H9 (cell line): ENCODE measurements around the gene BAAT. TPM values are rescaled to one million over a fixed set of nuclear protein-coding genes. Genes with fewer than 3 reads are reported as not detected.
A peak's percentile ranks its signal among the peaks of the same experiment; 100 is the strongest.

Source experiments
- DNase-seq: peaks from one replicate; pipeline ENCODE4 v3.0.0-alpha.2; 2017
- H2AFZ ChIP-seq: one replicate; pipeline ENCODE4 v1.6.1; 2013; ENCODE audit warnings: mild to moderate bottlenecking, low read length, control low read depth, moderate library complexity
- H2AK5ac ChIP-seq: 2 replicates; pipeline ENCODE4 v1.6.1; 2013; ENCODE audit warnings: low read length, control low read depth, mixed read lengths; ENCODE audit not compliant: insufficient read length
- H2BK120ac ChIP-seq: one replicate; pipeline ENCODE4 v1.6.1; 2013; ENCODE audit warnings: low read depth, mild to moderate bottlenecking, low read length, control low read depth, inconsistent platforms; ENCODE audit not compliant: poor library complexity, severe bottlenecking
- H2BK12ac ChIP-seq: 2 replicates; pipeline ENCODE4 v1.6.1; 2013; ENCODE audit warnings: low read length, control low read depth, mixed read lengths, low read depth; ENCODE audit not compliant: insufficient read length
- H2BK15ac ChIP-seq: 2 replicates; pipeline ENCODE4 v1.6.1; 2013; ENCODE audit warnings: low read depth, low read length, control low read depth
- H2BK20ac ChIP-seq: one replicate; pipeline ENCODE4 v1.6.1; 2013; ENCODE audit warnings: low read depth, mild to moderate bottlenecking, low read length, control low read depth, inconsistent platforms; ENCODE audit not compliant: poor library complexity, severe bottlenecking
- H2BK5ac ChIP-seq: 2 replicates; pipeline ENCODE4 v1.6.1; 2013; ENCODE audit warnings: low read length, control low read depth, mixed read lengths; ENCODE audit not compliant: insufficient read length
- H3K14ac ChIP-seq: 2 replicates; pipeline ENCODE4 v1.6.1; 2013; ENCODE audit warnings: low read length, control low read depth; ENCODE audit not compliant: insufficient read depth
- H3K18ac ChIP-seq: 2 replicates; pipeline ENCODE4 v1.6.1; 2013; ENCODE audit warnings: low read depth, mild to moderate bottlenecking, mixed read lengths, low read length, control low read depth; ENCODE audit not compliant: insufficient read length
- H3K23ac ChIP-seq: 2 replicates; pipeline ENCODE4 v1.6.1; 2013; ENCODE audit warnings: low read length, control low read depth, mixed read lengths, low read depth; ENCODE audit not compliant: insufficient read length
- H3K23me2 ChIP-seq: 2 replicates; pipeline ENCODE4 v1.6.1; 2013; ENCODE audit warnings: low read depth, mild to moderate bottlenecking, mixed read lengths, low read length, control low read depth; ENCODE audit not compliant: insufficient read length, poor library complexity, severe bottlenecking
- H3K27ac ChIP-seq: 2 replicates; pipeline ENCODE4 v1.5.1; 2013; ENCODE audit warnings: low read length, control low read depth, mixed read lengths, low read depth; ENCODE audit not compliant: insufficient read length
- H3K27me3 ChIP-seq: 2 replicates; pipeline ENCODE4 v1.6.1; 2013; ENCODE audit warnings: low read length, control low read depth, inconsistent platforms; ENCODE audit not compliant: insufficient read depth
- H3K4ac ChIP-seq: 2 replicates; pipeline ENCODE4 v1.6.1; 2013; ENCODE audit warnings: low read depth, mild to moderate bottlenecking, control low read depth, inconsistent platforms, low read length, moderate library complexity
- H3K4me1 ChIP-seq: 2 replicates; pipeline ENCODE4 v1.6.1; 2013; ENCODE audit warnings: low read length, control low read depth, inconsistent platforms; ENCODE audit not compliant: insufficient read depth
- H3K4me2 ChIP-seq: 2 replicates; pipeline ENCODE4 v1.6.1; 2013; ENCODE audit warnings: low read length, control low read depth, mixed read lengths; ENCODE audit not compliant: insufficient read length, insufficient read depth
- H3K56ac ChIP-seq: 2 replicates; pipeline ENCODE4 v1.6.1; 2013; ENCODE audit warnings: low read depth, mild to moderate bottlenecking, mixed read lengths, low read length, control low read depth; ENCODE audit not compliant: insufficient read length
- H3K79me1 ChIP-seq: 2 replicates; pipeline ENCODE4 v1.6.1; 2013; ENCODE audit warnings: low read depth, mild to moderate bottlenecking, moderate library complexity, low read length, control low read depth, inconsistent platforms; ENCODE audit not compliant: insufficient read depth, poor library complexity, severe bottlenecking
- H3K79me2 ChIP-seq: 2 replicates; pipeline ENCODE4 v1.6.1; 2013; ENCODE audit warnings: low read length, control low read depth, inconsistent platforms; ENCODE audit not compliant: insufficient read depth
- H3K9ac ChIP-seq: 2 replicates; pipeline ENCODE4 v1.6.1; 2013; ENCODE audit warnings: low read length, control low read depth, mixed read lengths; ENCODE audit not compliant: insufficient read length; ENCODE audit errors: extremely low read depth
- H3K9me3 ChIP-seq: one replicate; pipeline ENCODE4 v1.6.1; 2013; ENCODE audit warnings: low read depth, low read length, inconsistent platforms; ENCODE audit not compliant: control insufficient read depth
- H3T11ph ChIP-seq: one replicate; pipeline ENCODE4 v1.6.1; 2013; ENCODE audit warnings: mild to moderate bottlenecking, low read length, control low read depth, inconsistent platforms
- H4K20me1 ChIP-seq: one replicate; pipeline ENCODE4 v1.6.1; 2013; ENCODE audit not compliant: control insufficient read depth, insufficient read length, insufficient read depth
- H4K5ac ChIP-seq: 2 replicates; pipeline ENCODE4 v1.6.1; 2013; ENCODE audit warnings: low read depth, mild to moderate bottlenecking, mixed read lengths, low read length, control low read depth; ENCODE audit not compliant: insufficient read length
- H4K8ac ChIP-seq: replicated peaks from 2 replicates; pipeline ENCODE4 v1.6.1; 2013; ENCODE audit warnings: low read length, control low read depth, mixed read lengths, low read depth; ENCODE audit not compliant: insufficient read length
- H4K91ac ChIP-seq: 2 replicates; pipeline ENCODE4 v1.6.1; 2013; ENCODE audit warnings: low read depth, mild to moderate bottlenecking, moderate library complexity, mixed read lengths, low read length, control low read depth; ENCODE audit not compliant: insufficient read length
- H3K27ac Mint-ChIP-seq, 3 experiments: 2 replicates in 2 of 3; 3 replicates in 1 of 3; pipeline ENCODE4 v1.8.0; 2020 to 2021; ENCODE audit warnings: mixed read lengths in 3 of 3, mild to moderate bottlenecking in 1 of 3, moderate library complexity in 1 of 3
- H3K27me3 Mint-ChIP-seq: 2 replicates; pipeline ENCODE4 v1.8.0; 2021; ENCODE audit warnings: low read depth, mild to moderate bottlenecking, moderate library complexity, mixed read lengths
- H3K36me3 Mint-ChIP-seq, 3 experiments: 2 replicates in 2 of 3; 3 replicates in 1 of 3; pipeline ENCODE4 v1.8.0; 2020 to 2021; ENCODE audit warnings: low read depth in 3 of 3, mixed read lengths in 3 of 3; ENCODE audit not compliant: insufficient read depth in 1 of 3
- H3K4me1 Mint-ChIP-seq, 2 experiments: 2 replicates each; pipeline ENCODE4 v1.8.0; 2020; ENCODE audit warnings: mixed read lengths in 2 of 2
- H3K4me3 Mint-ChIP-seq, 2 experiments: 2 replicates in 1 of 2; 3 replicates in 1 of 2; pipeline ENCODE4 v1.8.0; 2020 to 2021; ENCODE audit warnings: mild to moderate bottlenecking in 2 of 2, mixed read lengths in 2 of 2, moderate library complexity in 1 of 2
- H3K9me3 Mint-ChIP-seq, 2 experiments: 2 replicates in 1 of 2; 3 replicates in 1 of 2; pipeline ENCODE4 v1.8.0; 2020; ENCODE audit warnings: mild to moderate bottlenecking in 2 of 2, mixed read lengths in 2 of 2, moderate library complexity in 1 of 2
- CTCF ChIP-seq: fragments of 200-600 bp; sonication (generic); conservative IDR thresholded peaks from 3 replicates; pipeline ENCODE4 v1.8.0; 2021; ENCODE audit warnings: antibody characterized with exemption, mild to moderate bottlenecking
- WGBS: extraction: QIAGEN DNeasy Blood & Tissue Kit; methylation state at CpG from one replicate; pipeline ENCODE4 v1.1.7; 2013; ENCODE audit warnings: missing lambda C conversion rate, low lambda C conversion rate, mixed read lengths; ENCODE audit not compliant: insufficient read length; ENCODE audit errors: extremely low coverage; 5-methylcytosine and 5-hydroxymethylcytosine counted together
- total RNA-seq: library from RNA; stranded (reverse); gene quantifications from 2 replicates; pipeline ENCODE4 v1.2.1, GENCODE V29; 2021

Gene BAAT
- total RNA-seq, 1 experiment from 2014 or later = 0.09 TPM

- Histone ChIP-seq H3T11ph (no peak overlapping the region), H2AFZ (no peak overlapping the region), H3K9me3 (no peaks in the 10 kb centered on the region), H3K4me1 (no peaks in the 10 kb centered on the region), H3K79me1 (peaks cover 7% of the 10 kb centered on the region), H3K23me2 (peaks cover 3% of the 10 kb centered on the region), H2BK5ac (no peak overlapping the region), H2BK12ac (no peak overlapping the region), H2BK15ac (no peak overlapping the region), H4K5ac (no peak overlapping the region), H3K14ac (no peak overlapping the region), H2BK20ac (no peak overlapping the region), H2BK120ac (no peak overlapping the region), H3K27me3 (no peaks in the 10 kb centered on the region), H3K23ac (no peak overlapping the region), H4K20me1 (peaks cover 2% of the 10 kb centered on the region), H3K4ac (no peak overlapping the region), H4K91ac (no peak overlapping the region), H3K56ac (no peak overlapping the region), H4K8ac (no peak overlapping the region), H2AK5ac (no peak overlapping the region), H3K9ac (no peak overlapping the region), H3K27ac (no peak overlapping the region), H3K18ac (no peak overlapping the region), H3K79me2 (peaks cover 21% of the 10 kb centered on the region; the same call in 1 of the 2 replicates), H3K4me2 (peak overlapping the region; percentile 60)
- Mint-ChIP-seq H3K36me3 (peaks cover 69 to 75% (median 71%) of the 10 kb centered on the region in 3 experiments), H3K4me3 (peak overlapping the region; percentile 24 to 97), H3K4me1 (peaks cover 18 to 20% of the 10 kb centered on the region in 2 experiments), H3K9me3 (peaks cover 14 to 27% of the 10 kb centered on the region in 2 experiments), H3K27me3 (no peaks in the 10 kb centered on the region; the same call in 1 of the 2 replicates), H3K27ac (no peak overlapping the region)
- DNase-seq = no peak
- WGBS = no CpG with 5 or more reads among the region's 5 CpGs
- no peak for TF ChIP-seq CTCF
These were observed 15.3 kb upstream of the BAAT start for GRCh38 chr9:101400120-101400519.
